PC-9 (cell line): ENCODE measurements around the gene ACP2. TPM values are rescaled to one million over a fixed set of nuclear protein-coding genes. Genes with fewer than 3 reads are reported as not detected.

Source experiments
- BruUV-seq: library from RNA; stranded (reverse); fragments of 400-500 nt; replicated peaks from 2 replicates; lab custom pipeline; 2021; lab: Mats Ljungman, UMichigan
- CTCF ChIA-PET: fragments of 300-600 bp; sonication (Branson Sonifier 250); formaldehyde crosslinking; loops from one replicate; lab custom pipeline; 2022; ENCODE audit warnings: antibody characterized with exemption; lab: Charles Lee
- POLR2A ChIA-PET: fragments of 300-600 bp; sonication (Branson Sonifier 250); formaldehyde crosslinking; loops from one replicate; lab custom pipeline; 2022; ENCODE audit warnings: antibody characterized with exemption; ENCODE audit not compliant: unreplicated experiment; lab: Charles Lee
- DNase-seq, 2 experiments: peaks; one replicate each; pipeline versions ENCODE4 v3.0.0 to v3.0.0-alpha.2; 2015 to 2022; ENCODE audit warnings: mixed read lengths in 1 of 2
- H2AFZ ChIP-seq: fragments of 200-600 bp; sonication (generic); 2 replicates; pipeline ENCODE4 v1.8.1; 2017; ENCODE audit warnings: antibody characterized with exemption
- H3F3A ChIP-seq: fragments of 200-600 bp; sonication (generic); 2 replicates; pipeline ENCODE4 v1.8.1; 2017; ENCODE audit warnings: antibody characterized with exemption, mild to moderate bottlenecking, low read depth; ENCODE audit not compliant: insufficient read depth
- H3K27ac ChIP-seq: fragments of 200-600 bp; sonication (generic); 2 replicates; pipeline ENCODE4 v1.6.1; 2016; ENCODE audit warnings: mixed run types
- H3K27me3 ChIP-seq: fragments of 200-600 bp; sonication (generic); 2 replicates; pipeline ENCODE4 v1.6.1; 2016; ENCODE audit warnings: low read depth, mixed run types; ENCODE audit not compliant: insufficient read depth
- H3K36me3 ChIP-seq: fragments of 200-600 bp; sonication (generic); 2 replicates; pipeline ENCODE4 v1.6.1; 2016; ENCODE audit warnings: low read depth, mixed run types
- H3K4me1 ChIP-seq: fragments of 200-600 bp; sonication (generic); replicated peaks from 2 replicates; pipeline ENCODE4 v1.6.1; 2016; ENCODE audit warnings: mixed run types; ENCODE audit not compliant: insufficient read depth
- H3K4me2 ChIP-seq: fragments of 200-600 bp; sonication (generic); 2 replicates; pipeline ENCODE4 v1.6.1; 2017; ENCODE audit warnings: mixed run types
- H3K4me3 ChIP-seq: fragments of 200-600 bp; sonication (generic); 2 replicates; pipeline ENCODE4 v1.6.1; 2016; ENCODE audit warnings: mixed run types
- H3K79me2 ChIP-seq: fragments of 200-600 bp; sonication (generic); 2 replicates; pipeline ENCODE4 v1.6.1; 2017; ENCODE audit warnings: low read depth, mixed run types
- H3K9me2 ChIP-seq: fragments of 200-600 bp; sonication (generic); 2 replicates; pipeline ENCODE4 v1.8.1; 2017; ENCODE audit warnings: mild to moderate bottlenecking; ENCODE audit not compliant: insufficient read depth
- H3K9me3 ChIP-seq: fragments of 200-600 bp; sonication (generic); 2 replicates; pipeline ENCODE4 v1.8.1; 2016; ENCODE audit warnings: low read depth; ENCODE audit not compliant: insufficient read depth
- H4K20me1 ChIP-seq: fragments of 200-600 bp; sonication (generic); 2 replicates; pipeline ENCODE4 v1.8.1; 2017; ENCODE audit not compliant: insufficient read depth
- CTCF ChIP-seq: fragments of 200-600 bp; sonication (generic); conservative IDR thresholded peaks from 2 replicates; pipeline ENCODE4 v1.6.1; 2017; ENCODE audit warnings: mixed run types, antibody characterized with exemption, mild to moderate bottlenecking, moderate library complexity
- EZH2 ChIP-seq: fragments of 200-600 bp; sonication (generic); IDR thresholded peaks from 2 replicates; pipeline ENCODE4 v1.8.0; 2017; ENCODE audit warnings: antibody characterized with exemption, low read depth
- intact Hi-C: fragments of 100-400 bp; cut with micrococcal nuclease; formaldehyde crosslinking; loops from one replicate; pipeline ENCODE4 v1.10.0; 2022; ENCODE audit not compliant: unreplicated experiment
- total RNA-seq: library from RNA; stranded (reverse); gene quantifications from 2 replicates; pipeline ENCODE4 v1.2.3, GENCODE V29; 2021

Gene ACP2
- total RNA-seq, 1 experiment from 2014 or later: 24.1 TPM

DNA sequence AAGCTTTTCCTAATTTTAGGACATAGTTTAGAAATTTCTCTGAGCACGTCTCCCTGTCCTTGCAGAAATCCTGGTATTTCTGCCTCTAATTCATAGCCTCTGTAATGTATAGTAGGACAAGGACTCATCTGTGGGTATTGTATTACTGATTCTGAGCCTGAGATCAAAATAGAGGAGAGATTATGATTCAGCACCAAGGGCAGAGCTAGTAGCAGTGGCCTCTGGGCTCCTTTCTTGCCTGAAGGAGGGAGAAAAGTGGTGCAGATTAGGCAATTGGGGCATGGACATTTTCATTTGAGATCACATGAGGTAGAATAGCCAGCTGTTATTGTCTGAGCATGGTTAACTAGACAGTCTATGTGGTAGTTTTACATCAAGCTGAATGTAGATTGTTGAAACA, 24.1 kb upstream of the ACP2 start:
- Histone ChIP-seq H3K9me3 (no peaks in the 10 kb centered on the region), H3K27ac (no peak overlapping the region), H3K4me1 (peaks cover 31% of the 10 kb centered on the region), H3K27me3 (no peaks in the 10 kb centered on the region), H3K36me3 (peaks cover 28% of the 10 kb centered on the region), H3F3A (peaks cover 32% of the 10 kb centered on the region), H3K4me2 (no peak overlapping the region), H3K9me2 (no peaks in the 10 kb centered on the region), H2AFZ (no peak overlapping the region), H4K20me1 (peaks cover 39% of the 10 kb centered on the region), H3K79me2 (peaks cover 39% of the 10 kb centered on the region), H3K4me3 (no peak overlapping the region)
- no TSS peak for BruUV-seq
- intact Hi-C loops: no loop called here
- POLR2A ChIA-PET: no interaction called here
- DNase-seq: no peak
- TF ChIP-seq EZH2 (no peak), CTCF (no peak)
- CTCF ChIA-PET: no interaction called here

- H3F3A ChIP-seq: peaks cover 30% of the 10 kb centered on the region
- no peak overlapping the region for H2AFZ ChIP-seq
- CTCF ChIA-PET: no interaction called here
- H3K4me3 ChIP-seq: no peak overlapping the region
- BruUV-seq: no TSS peak
- no peaks in the 10 kb centered on the region for H3K9me3 ChIP-seq
- H3K36me3 ChIP-seq: peaks cover 26% of the 10 kb centered on the region
- intact Hi-C loops: no loop called here
- no peak overlapping the region for H3K27ac ChIP-seq
- H3K27me3 ChIP-seq: no peaks in the 10 kb centered on the region
- peaks cover 39% of the 10 kb centered on the region for H4K20me1 ChIP-seq
- H3K79me2 ChIP-seq: peaks cover 39% of the 10 kb centered on the region
- TF ChIP-seq EZH2 (no peak), CTCF (no peak)
- peaks cover 32% of the 10 kb centered on the region for H3K4me1 ChIP-seq
- no peaks in the 10 kb centered on the region for H3K9me2 ChIP-seq
- POLR2A ChIA-PET: no interaction called here
- peak overlapping the region; percentile 96 for H3K4me2 ChIP-seq
- peak in 1 of 2 experiments; percentile 25 for DNase-seq
Measured at GRCh38 chr11:47271961-47272661, 23.5 kb upstream of the ACP2 start.

DNA sequence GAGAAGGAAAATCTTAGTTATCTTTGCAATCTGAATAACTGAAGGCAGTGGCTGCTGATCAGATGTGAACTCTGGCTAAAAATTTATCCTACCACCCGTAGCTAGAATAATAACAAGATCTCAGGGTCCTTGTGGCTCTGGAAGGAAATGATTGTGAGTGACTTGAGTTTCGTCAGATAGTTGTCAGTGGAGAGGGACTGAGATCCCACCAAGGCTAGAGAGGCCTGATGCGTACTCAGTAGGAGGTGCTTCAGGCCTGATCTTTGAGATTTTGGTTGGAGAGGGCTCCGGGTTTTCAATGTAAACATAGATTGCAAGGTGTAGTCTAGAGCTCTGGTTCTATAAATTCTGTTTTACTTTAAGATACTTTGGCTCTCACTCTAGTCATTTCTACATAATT, 22.7 kb upstream of the ACP2 start:
- no peak overlapping the region for H3K27ac ChIP-seq

More for the DNA sequence above, 22.7 kb upstream of the ACP2 start:
- H3F3A ChIP-seq: peaks cover 26% of the 10 kb centered on the region
- H3K36me3 ChIP-seq: peaks cover 19% of the 10 kb centered on the region; the same call in 1 of the 2 replicates
- H3K79me2 ChIP-seq: peaks cover 39% of the 10 kb centered on the region
- H3K4me1 ChIP-seq: peaks cover 32% of the 10 kb centered on the region
- ChIA-PET CTCF (interaction anchor here (0.5 to 1.6 kb wide), 5 partner anchors 12 to 353 kb away, joined by 3 to 10 read pairs (median 6); partner anchors contain the start of gene LRP4), POLR2A (interaction anchor here (1.5 kb wide), 1 partner anchor 12 kb away, joined by 14 read pairs; no protein-coding TSS in a partner anchor)
- no peaks in the 10 kb centered on the region for H3K27me3 ChIP-seq
- BruUV-seq: no TSS peak
- DNase-seq: no peak
- H4K20me1 ChIP-seq: peaks cover 39% of the 10 kb centered on the region
- peak overlapping the region; percentile 72; the same call in 1 of the 2 replicates for H3K4me3 ChIP-seq
- H3K4me2 ChIP-seq: peak overlapping the region; percentile 96
- TF ChIP-seq CTCF (no peak), EZH2 (no peak)
- H3K9me2 ChIP-seq: no peaks in the 10 kb centered on the region
- no peak overlapping the region for H2AFZ ChIP-seq
- no peaks in the 10 kb centered on the region for H3K9me3 ChIP-seq
- intact Hi-C loops: no loop called here
